GM21423 (cell line): ENCODE data around the gene CHL1.

Source experiments
- ATAC-seq: cut with Tn5 transposase; IDR thresholded peaks from one replicate; pipeline ENCODE4 v1.9.1; 2021; ENCODE audit warnings: mild to moderate bottlenecking, moderate library complexity; ENCODE audit not compliant: unreplicated experiment

The CHL1 gene

DNA sequence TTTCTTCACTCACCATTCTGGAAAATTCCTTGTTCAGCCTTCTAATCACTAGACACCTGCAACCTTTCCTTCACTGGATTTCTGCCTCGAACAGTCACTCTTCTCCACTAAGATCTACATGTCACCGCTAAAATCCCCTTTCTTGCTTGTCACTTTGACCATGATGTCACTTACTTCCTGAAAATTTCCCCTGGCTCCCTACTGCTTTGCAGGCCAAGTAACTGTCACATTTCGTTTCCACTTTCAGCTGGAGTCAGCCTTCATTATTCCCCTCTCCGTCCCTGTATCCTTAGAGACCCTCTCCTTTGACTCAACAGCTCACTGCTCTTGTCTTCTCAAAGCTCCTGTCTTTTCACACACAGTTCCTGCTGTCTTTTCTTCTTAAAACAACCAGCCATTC lies 15.9 kb downstream of the CHL1 start:
- ATAC-seq = peak; percentile 82

- no peak for ATAC-seq
These were observed 20.7 kb downstream of the CHL1 start for GRCh38 chr3:217099-217813.

DNA sequence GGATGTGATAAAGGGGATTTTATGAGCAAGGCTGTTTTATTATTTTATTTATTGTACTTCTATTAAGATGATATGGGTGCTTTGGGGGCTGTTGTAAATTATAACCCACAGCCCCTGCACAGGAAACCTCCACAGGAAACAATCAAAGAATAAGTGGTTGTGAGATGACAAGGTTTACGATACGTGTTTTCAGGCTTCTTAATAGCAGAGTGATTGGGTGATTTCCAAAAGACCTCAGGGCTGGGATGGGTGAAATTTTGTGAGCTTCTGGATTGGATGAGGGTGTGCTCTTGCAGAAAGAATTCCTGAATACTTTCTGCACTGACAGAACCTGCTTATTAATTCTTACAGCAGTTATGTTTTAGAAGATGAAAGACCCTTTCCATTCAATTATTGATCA lies 21.4 kb downstream of the CHL1 start:
- ATAC-seq = no peak

- no peak for ATAC-seq
These were observed 32.0 kb downstream of the CHL1 start for GRCh38 chr3:228442-229182.

DNA sequence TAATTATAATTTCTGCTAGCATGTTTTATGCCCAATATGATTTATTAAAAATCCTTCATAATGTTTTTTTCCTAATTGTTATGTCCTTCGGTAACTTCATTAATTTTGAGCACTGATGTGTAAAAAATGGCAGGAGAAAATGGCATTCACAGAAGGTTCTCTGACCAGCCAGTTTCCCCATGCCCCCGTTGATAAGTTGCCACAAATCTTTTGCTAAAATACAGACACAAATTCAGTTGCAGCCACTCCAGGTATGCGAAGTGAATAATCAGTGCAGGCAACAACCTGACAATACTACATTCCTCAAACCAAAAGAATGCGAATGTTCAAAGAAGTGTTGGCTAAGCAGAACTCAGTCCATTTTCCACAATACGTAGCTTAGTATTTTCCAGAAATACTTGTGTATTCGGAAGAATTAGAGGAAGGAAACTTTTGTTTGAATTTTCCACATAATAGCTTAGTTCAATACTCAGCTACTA lies 32.7 kb downstream of the CHL1 start:
- no peak for ATAC-seq

DNA sequence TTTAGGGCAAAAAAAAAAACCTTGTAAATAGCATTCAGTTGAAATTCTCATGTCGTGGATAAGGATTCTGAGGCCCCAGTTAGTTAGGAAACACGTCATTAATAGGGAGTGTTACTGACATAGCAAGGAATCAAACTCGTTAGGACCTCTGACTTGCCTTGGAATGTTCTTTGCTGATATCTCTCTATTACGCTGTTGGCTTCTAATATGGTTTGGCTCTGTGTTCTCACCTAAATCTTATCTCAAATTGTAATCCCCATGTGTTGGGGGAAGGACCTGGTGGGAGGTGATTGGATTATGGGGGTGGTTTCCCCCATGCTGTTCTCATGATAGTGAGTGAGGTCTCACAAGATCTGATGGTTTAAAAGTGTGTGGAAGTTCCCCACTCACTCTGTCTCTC lies 40.3 kb downstream of the CHL1 start:
- no peak for ATAC-seq

DNA sequence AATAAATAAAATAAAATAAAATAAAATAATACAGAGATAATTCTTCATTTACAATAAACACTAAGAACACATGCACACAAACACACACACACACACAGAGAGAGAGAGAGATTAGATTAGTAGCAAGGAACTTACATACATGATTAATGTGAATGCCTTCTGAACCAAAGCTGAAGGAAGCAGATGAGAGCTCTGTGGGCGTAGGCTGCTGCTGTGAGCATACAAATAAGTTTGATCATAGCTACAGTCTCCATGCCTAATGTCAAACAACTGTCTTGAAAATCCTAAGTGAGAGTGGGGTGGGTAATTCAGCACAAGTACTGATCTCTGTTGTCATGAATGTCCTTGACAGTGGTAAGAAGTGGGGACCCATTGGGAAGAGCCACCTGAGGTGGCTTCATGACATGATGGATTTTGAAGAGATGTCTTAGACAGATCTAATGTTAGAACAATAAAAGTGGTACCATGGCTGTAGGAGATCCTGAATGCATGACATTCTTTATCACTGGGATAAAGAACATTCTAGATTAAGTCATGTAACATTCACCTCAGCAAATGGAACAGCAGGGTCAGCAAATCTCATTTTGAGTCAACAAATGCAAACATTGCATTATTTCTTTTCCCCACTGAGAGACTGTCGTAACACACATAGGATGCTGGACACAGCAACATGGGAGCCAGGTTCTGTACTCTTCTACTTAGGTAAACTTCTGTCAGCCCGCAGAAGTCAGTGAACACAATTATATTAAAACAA lies 46.2 kb downstream of the CHL1 start:
- ATAC-seq = no peak

GRCh38 chr3:243356-243725 lies 46.8 kb downstream of the CHL1 start:
- no peak for ATAC-seq

DNA sequence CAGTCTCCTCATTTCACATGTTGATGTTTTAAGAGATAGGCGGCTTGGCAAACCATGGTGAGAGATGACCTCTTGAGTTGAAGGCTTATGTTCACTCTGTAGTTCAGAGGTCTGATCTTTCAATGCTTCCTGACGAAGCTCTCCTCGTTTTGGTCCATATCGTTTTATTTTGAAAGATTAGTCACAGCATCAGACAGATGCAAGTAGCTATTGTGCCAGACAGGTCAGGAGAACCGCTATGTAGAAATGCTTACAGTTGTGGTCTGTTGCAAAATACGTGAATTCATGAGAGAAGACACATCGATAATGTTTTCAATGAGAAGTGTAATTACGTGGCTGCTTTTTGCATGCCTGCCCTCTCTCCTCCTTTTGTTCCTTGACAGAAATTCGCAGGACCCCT lies 47.5 kb downstream of the CHL1 start:
- no peak for ATAC-seq

GRCh38 chr3:247916-248315 lies 51.4 kb downstream of the CHL1 start:
- ATAC-seq = no peak

DNA sequence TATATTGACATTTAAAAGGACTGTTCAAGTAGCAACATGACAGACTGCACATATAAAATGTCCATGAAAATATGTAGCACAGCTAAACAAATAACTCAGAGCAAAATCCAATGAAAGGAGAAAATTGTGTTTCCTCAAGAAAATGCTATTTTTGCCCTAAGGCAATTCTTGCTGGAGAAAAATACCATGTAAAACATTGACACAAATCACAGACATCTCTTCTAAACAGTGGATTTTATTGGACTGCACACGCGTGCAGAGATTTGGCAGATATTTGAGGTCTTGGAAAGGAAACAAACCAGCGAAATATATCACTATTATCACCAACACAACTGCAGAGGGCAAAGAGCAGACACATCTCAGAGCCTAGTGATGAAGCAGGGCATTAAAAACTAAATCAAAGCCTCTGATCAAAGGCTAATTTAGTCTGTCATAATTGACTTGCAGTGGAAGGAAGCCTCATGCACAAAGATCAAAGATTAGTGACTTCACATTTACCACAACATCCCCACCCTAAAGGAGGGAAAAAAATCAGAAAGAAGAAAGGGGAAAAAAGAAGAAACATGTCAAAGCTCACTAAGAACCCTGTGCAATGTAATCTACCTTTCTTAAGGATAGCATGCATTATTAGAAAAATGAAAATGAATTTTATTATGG lies 52.4 kb downstream of the CHL1 start:
- no peak for ATAC-seq

- no peak for ATAC-seq
These were observed 53.2 kb downstream of the CHL1 start for GRCh38 chr3:249587-250262.

DNA sequence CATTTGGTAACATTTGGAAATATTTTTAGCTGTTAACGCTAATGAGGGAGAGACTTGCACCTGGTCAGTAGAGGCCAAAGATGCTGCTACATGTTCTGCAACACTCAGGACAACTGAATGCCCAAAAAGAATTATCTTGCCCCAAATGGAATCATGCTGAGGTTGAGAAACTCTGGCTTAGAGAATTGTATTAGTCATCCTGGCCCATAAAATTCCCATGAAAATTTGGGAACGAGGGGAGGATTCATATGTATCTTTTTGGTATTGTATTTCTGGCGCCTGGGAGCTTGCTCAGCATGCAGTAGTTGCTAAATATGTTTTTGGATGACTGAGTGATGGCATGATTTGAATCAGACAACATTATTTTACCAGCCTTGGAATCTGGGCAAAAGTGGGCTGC lies 59.9 kb downstream of the CHL1 start:
- ATAC-seq = no peak

DNA sequence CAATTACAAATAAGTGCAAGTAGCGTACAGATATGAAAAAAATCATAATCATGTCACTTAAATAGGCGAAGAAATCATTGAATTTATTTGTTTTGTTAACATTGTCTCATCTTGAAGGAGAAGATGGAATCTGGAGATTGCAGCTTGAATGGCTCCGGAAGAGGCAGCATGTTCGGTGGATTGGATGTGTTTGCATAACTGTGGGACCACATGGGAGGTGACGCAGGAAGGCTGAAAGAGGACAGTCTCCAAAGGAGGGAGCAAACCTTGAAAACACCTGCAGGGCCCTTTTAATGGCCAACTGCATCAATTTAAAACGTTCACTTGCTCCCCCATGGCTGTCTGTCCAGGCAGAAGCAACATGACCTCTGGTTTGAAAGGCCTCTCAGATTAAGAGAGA lies 61.3 kb downstream of the CHL1 start:
- ATAC-seq = no peak

GRCh38 chr3:260898-261297 lies 64.3 kb downstream of the CHL1 start:
- no peak for ATAC-seq

DNA sequence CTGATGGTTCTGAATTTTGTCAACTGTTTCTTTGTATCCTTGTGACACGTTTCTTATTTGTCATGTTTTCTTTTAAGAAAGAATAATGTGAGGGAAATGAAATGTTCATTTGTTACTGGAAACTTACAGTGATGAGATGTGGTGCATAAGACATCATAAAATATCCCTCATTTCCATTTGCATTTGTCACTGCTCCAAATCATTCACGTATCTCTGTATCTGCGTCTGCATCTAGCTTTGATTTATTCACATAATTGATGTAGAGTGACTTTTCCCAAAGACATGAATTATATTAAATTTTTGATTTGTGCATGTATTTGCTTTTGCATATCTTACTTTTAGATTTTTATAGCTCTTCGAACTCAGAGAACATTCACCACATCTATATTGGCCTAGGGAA lies 66.8 kb downstream of the CHL1 start:
- no peak for ATAC-seq

- no peak for ATAC-seq
These were observed 68.0 kb downstream of the CHL1 start for GRCh38 chr3:264394-265156.

GRCh38 chr3:267101-267500 lies 70.5 kb downstream of the CHL1 start:
- ATAC-seq = no peak

- ATAC-seq = peak; percentile 49
These were observed 74.1 kb downstream of the CHL1 start for GRCh38 chr3:270688-271087.

DNA sequence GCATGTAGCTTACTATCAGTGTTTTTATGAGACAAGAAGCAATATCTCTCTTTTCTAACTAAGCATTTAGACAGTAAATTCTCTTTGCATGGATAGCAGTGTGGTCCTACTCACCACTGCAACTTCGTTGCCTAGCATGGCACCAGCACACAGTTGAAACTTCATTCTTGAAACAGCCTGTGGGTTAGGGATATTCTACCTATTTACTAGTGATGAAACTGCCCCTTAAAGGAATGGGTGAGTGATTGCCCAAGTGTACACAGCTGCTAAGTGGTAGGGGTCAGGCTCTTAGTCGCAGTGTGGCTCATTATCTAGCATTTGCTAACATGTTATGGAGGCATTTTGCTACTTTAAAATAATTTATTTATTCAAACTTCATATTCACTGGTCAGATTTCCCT lies 78.4 kb downstream of the CHL1 start:
- ATAC-seq = no peak
